Measurements from ENCODE around the gene GUCY2D.
A peak's percentile ranks its signal among the peaks of the same experiment; 100 is the strongest.

GUCY2D gene

DNA sequence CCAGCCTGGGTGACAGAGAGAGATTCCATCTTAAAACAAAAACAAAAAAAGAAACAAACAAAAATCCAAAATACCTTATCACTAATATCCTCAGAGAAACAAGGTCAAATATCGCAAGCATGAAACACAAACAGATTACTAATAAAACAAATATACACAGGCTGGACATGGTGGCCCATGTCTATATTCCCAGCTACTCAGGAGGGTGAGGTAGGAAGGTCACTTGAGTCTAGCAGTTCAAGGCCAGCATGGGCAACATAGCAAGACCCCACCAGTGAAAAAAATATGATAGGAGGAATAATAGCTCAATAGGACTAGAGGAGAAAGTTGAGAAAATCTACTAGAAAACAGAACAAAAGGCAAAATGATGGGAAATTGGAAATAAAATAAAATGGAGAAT is 29.5 kb downstream of the GUCY2D start:
- DNase-seq, result no peak
- intact Hi-C loops (cut with DNase I), result no loop called here

DNA sequence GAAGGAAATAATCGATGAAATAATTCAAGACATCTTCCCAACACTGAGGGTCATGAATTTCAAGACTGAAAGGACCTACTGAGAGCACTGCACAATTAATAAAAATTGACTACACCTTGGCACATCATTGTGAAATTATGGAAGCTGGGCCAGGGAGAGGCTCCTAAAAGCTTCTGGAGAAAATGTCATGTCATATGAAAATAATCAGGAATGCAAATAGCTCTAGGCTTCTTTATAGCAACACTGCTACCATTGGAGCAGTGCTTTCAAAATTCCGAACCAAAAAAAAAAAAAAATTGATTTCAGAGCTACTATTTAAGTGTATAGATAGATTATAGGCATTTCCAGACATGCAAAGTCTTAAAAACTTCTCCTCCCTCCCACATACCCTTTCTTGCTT is 30.0 kb downstream of the GUCY2D start:
- intact Hi-C loops (cut with DNase I), result no loop called here

DNA sequence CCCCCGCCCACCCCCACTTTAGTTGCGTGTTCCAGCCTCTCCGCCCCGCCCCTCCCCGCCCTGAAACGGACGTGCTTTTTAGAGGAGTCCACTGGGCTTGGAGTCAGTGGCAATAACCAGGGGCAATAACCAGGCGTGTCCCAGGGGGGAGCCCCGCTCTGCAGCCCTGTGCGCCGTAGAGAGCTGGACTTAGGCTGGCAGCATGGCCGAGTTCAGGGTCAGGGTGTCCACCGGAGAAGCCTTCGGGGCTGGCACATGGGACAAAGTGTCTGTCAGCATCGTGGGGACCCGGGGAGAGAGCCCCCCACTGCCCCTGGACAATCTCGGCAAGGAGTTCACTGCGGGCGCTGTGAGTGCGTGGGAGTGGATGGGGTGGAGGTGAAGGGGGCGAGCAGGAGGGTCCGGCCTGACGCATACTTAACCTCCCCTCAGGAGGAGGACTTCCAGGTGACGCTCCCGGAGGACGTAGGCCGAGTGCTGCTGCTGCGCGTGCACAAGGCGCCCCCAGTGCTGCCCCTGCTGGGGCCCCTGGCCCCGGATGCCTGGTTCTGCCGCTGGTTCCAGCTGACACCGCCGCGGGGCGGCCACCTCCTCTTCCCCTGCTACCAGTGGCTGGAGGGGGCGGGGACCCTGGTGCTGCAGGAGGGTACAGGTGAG is 36.7 kb downstream of the GUCY2D start, which contains the start of gene ALOX15B:
Gene ALOX15B, plus strand, starts transcription at position 106 of the 657 bp plus-strand sequence. Its CDS starts 97 bp downstream, at position 203.
- intact Hi-C loops (cut with DNase I), result no loop called here
- DNase-seq, result peak in 1 of 42 donors; percentile 27

More for the DNA sequence above, 30.0 kb downstream of the GUCY2D start:
- DNase-seq, result no peak

DNA sequence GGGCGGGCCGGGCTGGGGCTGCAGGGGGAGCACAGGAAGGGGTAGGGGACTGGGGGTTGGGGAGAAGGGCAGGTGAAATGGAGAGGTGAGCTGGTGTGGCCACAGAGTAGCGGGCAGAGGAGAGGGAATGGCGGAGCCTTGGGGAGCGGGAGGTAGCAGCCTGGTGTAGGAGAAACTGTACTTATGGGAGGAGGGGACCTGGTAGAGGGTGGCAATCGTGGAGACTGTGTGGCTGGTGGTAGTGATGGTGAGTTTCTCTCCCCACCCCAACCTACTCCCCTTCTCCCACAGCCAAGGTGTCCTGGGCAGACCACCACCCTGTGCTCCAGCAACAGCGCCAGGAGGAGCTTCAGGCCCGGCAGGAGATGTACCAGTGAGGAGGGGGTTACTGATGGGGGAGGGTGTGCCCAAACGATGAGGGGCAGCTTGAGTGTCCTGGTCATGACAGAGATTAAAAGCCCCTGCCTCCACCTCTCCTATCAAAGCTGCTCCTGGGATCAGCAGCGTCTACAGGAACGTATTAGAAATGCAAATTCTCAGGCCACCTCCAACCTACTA is 37.3 kb downstream of the GUCY2D start:
- no peak for DNase-seq
- intact Hi-C loops (cut with DNase I), result loop anchor here (10.0 kb wide), 1 partner anchor 45 kb away; no protein-coding TSS in a partner anchor

DNA sequence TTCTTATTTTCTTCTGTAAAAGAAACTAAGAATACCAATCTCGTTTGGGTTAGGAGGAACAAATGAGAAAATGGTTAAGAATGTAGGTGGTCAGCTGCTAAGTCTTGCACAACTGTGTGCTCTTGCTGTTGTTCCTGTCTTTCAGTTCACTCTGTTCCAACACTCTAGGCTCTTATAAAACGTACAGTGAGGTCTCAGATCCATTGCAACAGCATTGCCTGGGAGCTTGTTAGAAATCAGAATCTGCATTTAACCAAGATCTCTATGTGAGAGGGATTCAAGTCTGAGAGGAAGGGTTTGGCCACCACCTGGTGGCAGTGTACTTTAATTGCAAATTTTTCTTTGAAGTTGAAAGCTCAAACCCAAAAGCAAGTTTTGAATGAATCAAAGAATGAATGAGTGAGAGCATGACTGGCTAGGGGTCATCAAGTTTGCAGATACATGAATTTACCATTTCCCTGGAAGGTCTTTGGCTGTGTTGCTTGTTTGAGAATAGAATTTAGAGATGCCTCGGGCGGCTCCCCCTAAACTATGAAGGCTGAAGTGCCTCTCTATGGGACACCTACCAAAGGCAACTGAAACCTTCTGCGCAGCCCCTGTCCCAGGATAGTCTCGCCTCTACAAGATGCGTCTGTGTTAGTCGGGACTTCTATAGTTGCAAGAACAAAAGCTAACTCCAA is 39.0 kb downstream of the GUCY2D start:
- DNase-seq, result peak in 27 of 42 donors; percentile 15 to 69 (median 40)
- intact Hi-C loops (cut with DNase I), result loop anchor here (10.0 kb wide), 1 partner anchor 47 kb away; no protein-coding TSS in a partner anchor

DNA sequence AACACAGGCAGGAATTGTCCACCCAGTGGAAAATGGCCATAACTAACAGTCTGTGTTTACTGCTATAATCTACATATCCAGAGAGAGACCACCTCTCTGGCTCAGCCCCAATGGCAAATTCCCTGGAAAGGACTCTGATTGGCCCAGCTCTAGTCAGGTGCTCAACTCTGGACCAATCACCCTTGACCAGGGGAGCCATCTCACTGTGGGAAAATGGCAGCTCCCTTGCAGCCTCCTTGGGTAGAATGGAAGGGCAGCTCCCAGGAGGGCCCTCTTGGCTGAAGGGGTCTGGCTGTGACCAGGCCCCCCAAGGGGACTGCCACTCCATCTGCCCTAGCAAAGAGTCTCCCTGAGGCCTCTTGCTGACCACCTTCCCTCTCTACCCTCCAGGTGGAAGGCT is 39.6 kb downstream of the GUCY2D start:
- no peak for DNase-seq
- intact Hi-C loops (cut with DNase I), result loop anchor here (10.0 kb wide), 1 partner anchor 47 kb away; no protein-coding TSS in a partner anchor

DNA sequence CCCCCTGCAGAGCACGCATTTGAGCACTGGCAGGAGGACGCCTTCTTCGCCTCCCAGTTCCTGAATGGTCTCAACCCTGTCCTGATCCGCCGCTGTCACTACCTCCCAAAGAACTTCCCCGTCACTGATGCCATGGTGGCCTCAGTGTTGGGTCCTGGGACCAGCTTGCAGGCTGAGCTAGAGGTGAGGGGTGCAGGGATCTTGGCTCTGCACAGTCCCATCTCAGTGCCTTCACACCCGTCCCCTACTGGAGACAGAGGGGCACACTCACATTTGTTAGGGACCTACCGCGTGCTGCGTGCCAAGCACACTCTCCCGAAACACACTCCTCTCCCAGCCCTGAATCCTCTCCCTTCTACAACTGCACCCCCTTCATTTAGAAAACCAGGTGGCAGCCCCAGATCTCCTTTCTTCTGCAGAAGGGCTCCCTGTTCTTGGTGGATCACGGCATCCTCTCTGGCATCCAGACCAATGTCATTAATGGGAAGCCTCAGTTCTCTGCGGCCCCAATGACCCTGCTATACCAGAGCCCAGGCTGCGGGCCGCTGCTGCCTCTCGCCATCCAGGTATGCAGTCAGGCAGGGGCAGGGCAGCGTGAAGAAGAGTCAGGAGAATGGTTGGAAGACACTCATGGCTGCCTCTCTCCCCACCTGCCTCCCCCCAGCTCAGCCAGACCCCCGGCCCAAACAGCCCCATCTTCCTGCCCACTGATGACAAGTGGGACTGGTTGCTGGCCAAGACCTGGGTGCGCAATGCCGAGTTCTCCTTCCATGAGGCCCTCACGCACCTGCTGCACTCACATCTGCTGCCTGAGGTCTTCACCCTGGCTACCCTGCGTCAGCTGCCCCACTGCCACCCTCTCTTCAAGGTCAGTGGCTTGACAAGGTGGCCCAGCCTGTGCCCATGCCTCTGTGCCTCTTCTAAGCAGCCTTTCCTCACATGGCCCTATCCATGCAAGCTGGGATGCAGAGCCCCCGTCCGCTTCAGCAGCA is 42.7 kb downstream of the GUCY2D start:
- intact Hi-C loops (cut with DNase I), result loop anchor here (5.0 to 10.0 kb wide), 2 partner anchors 50 to 183 kb away; no protein-coding TSS in a partner anchor
- no peak for DNase-seq

DNA sequence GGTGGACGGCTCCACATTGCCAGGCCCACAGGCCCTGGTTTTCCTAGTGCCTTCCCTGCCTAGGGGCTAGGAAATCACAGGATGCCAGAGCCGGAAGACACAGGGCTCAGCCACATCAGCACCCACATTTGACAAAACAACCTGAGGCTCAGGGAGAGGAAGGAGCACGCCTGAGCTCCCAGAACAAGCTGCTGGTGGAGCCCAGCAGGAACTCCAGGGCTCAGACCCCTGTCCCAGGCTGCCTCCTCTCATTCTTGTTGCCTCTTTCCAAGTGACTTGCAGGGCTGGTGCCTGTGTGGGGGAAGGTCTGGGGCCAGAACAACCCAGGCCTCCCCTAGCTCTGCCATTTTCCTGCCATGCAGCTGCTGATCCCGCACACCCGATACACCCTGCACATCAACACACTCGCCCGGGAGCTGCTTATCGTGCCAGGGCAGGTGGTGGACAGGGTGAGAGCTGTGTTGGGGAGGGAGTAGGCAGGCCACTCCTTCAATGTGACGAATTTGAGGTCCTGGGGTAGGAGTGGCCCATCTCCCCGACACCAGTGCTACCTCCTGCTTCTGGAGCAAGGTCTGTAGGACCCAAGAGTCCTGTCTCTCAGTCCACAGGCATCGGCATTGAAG is 44.0 kb downstream of the GUCY2D start:
- intact Hi-C loops (cut with DNase I), result loop anchor here (5.0 to 10.0 kb wide), 2 partner anchors 52 to 184 kb away; no protein-coding TSS in a partner anchor

DNA sequence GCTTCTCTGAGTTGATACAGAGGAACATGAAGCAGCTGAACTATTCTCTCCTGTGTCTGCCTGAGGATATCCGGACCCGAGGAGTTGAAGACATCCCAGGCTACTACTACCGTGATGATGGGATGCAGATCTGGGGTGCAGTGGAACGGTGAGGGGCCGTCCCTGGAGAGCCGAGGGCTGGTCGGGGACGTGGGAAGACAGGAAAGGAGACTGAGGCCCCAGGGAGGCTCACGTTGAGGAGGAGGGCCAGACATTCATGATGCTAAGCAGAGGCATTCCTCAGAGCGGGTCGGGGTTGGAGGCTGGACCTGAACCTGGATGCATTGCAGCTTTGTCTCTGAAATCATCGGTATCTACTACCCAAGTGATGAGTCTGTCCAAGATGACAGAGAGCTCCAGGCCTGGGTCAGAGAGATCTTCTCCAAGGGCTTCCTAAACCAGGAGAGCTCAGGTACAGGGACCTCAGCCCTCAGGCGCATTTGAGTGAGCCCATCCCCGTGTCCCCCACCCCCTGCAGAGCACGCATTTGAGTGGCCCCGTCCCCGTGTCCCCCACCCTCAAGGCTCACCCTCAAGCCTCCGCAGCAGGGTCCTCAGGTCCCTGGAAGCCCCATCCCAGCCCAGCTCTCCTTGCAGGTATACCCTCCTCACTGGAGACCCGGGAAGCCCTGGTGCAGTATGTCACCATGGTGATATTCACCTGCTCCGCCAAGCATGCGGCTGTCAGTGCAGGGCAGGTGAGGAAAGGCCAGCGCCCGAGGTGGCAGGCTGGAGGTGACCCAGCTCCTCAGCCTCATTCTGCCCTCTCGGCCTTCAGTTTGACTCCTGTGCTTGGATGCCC is 44.7 kb downstream of the GUCY2D start:
- no peak for DNase-seq
- intact Hi-C loops (cut with DNase I), result loop anchor here (5.0 to 10.0 kb wide), 2 partner anchors 52 to 185 kb away; no protein-coding TSS in a partner anchor

More for the DNA sequence above, 44.0 kb downstream of the GUCY2D start:
- DNase-seq, result no peak

DNA sequence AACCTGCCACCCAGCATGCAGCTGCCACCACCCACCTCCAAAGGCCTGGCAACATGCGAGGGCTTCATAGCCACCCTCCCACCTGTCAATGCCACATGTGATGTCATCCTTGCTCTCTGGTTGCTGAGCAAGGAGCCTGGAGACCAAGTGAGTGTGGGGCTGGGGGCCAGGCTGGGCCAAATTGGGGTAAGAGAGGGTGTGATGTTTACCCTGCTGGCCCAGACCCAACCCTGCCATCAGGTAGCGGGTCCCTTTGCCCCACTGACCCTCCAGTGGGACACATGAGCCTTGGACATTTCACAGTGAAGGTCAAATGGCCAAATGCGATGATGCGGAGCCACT is 45.3 kb downstream of the GUCY2D start:
- DNase-seq, result no peak
- intact Hi-C loops (cut with DNase I), result loop anchor here (5.0 to 10.0 kb wide), 2 partner anchors 53 to 185 kb away; no protein-coding TSS in a partner anchor

DNA sequence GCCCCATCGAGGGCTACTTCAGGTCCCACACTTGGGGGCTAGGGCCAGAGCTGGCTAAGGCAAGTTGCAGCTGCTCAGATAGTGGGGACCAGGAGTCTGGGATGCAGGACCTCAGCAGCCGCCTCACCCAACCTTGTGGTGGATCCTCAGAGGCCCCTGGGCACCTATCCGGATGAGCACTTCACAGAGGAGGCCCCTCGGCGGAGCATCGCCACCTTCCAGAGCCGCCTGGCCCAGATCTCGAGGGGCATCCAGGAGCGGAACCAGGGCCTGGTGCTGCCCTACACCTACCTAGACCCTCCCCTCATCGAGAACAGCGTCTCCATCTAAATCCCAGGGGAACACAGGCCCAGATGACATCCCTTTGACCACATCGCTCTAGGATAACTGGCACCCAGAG is 45.8 kb downstream of the GUCY2D start:
- intact Hi-C loops (cut with DNase I), result loop anchor here (5.0 to 10.0 kb wide), 2 partner anchors 53 to 186 kb away; no protein-coding TSS in a partner anchor
- DNase-seq, result peak in 1 of 42 donors; percentile 15

DNA sequence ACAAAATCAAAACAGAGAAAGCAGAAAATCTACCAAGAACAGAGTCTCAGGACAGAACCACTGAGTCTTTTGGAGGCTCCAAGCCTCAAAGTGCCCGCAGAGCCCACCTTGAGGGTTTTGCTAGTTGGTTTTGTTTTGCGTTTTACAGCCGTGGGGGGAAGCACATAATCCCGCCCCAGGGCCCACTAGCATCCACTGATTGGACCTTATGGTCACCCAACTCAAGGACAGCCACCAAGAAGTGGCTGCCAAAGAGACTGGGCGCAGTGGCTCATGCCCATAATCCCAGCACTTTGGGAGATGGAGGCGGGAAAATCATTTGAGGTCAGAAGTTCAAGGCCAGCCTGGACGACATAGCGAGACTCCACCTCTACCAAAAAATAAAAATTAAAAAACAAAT is 46.3 kb downstream of the GUCY2D start:
- intact Hi-C loops (cut with DNase I), result loop anchor here (5.0 to 10.0 kb wide), 2 partner anchors 54 to 186 kb away; no protein-coding TSS in a partner anchor
- DNase-seq, result no peak

DNA sequence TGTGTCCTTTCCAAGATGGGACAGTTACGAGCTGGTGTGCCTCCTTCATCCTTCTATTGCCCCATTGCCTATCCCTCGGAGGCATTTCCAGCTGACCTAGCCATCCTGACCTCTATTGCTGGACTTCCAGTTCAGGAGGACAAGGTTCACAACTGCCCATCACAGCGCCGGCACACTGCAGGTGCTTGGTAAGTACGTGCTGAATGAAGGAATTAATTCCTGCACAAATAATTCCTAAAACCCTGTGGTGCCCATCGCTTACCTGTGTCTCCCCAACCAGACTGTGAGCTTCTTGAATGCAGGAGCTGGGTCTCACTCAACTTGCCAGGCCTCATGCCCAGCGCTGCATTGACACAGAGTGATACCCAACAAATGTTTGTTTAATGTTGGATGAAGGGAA is 49.4 kb downstream of the GUCY2D start:
- DNase-seq, result no peak
- intact Hi-C loops (cut with DNase I), result no loop called here

DNA sequence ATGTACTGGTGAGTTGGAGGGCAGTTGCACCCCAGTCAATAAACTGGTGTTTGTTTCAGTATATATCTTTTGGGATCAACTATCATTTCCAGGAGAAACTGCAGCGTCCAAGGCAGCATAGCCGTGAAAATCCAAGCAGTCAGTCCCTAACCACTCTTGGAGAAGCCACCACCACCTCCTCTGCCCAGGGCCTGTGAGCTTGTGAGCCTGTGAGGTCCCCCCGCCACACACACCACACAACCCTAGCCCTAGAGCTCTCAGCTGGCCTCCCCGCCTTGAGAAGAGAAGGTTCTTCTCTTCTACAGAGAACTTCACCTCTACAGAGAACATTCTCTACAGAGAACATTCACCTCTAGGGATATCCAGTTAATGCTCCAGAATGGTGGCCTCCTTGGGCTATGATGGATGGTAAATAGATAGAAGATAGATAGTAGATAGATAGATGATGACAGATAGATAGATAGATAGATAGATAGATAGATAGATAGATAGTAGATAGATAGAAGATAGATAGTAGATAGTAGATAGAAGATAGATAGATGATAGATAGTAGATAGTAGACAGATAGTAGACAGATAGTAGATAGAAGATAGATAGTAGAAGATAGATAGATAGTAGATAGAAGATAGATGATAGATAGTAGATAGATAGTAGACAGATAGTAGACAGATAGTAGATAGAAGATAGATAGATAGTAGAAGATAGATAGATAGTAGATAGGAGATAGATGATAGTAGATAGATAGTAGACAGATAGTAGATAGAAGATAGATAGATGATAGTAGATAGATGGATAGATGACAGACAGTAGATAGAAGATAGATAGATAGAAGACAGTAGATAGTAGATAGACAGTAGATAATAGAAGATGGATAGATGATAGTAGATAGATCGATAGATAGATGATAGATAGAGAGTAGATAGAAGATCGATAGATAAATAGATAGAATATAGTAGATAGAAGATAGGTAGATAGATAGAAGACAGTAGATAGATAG is 50.1 kb downstream of the GUCY2D start:
- no peak for DNase-seq
- intact Hi-C loops (cut with DNase I), result no loop called here

DNA sequence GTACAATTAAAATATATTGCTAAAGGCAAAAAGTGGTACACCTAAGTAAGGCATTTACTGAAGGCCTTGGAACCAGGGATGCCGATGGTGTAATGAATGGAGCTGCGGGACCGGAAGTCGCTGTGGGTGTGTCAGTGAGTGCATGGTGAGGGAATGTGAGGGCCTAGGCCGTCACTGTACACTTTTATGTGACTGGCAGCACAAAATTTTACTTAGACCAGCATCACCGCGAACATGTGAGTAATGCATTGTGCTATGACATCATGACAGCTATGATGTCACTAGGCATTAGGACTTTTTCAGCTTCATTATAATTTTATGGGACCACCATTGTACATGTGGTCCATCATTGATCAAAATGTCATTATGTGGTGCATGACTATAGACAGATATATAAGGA is 51.2 kb downstream of the GUCY2D start:
- intact Hi-C loops (cut with DNase I), result no loop called here
- DNase-seq, result no peak

DNA sequence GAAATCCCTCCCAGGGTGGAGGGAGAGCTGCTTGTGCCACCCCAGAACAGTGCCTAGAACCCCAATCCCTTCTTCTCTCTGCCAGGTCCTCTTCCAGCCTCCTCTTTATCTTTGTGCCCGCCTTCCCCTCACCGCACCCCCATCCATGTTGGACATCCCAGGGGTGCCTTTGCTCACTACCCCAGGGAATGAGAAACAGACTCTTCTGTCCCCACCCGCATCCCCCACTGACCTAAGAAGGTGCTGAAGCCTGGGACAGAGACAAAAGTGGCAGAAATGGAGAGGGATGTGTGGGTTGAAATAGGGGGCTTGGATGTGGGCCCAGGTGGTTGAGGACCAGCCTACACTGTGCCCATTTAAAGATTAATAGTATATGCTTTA is 53.4 kb downstream of the GUCY2D start:
- intact Hi-C loops (cut with DNase I), result no loop called here
- no peak for DNase-seq
